OCI-LY3 (cell line): ENCODE results near the gene CES1.
"Not testable (repeated sequence)": the region's sequence is repeated elsewhere in the genome, so short reads cannot be mapped to it uniquely, and the experiment has no call there.

ENCODE experiments used
- H2AFZ ChIP-seq: fragments of 200-600, 300-600 bp; shearing (Covaris generic); 2 replicates; pipeline ENCODE4 v1.6.0; 2014; ENCODE audit warnings: antibody characterized with exemption, low read depth, low read length
- H3K27ac ChIP-seq: fragments of 200-600, 300-600 bp; sonication (generic); 2 replicates; pipeline ENCODE4 v1.5.1; 2014; ENCODE audit warnings: mild to moderate bottlenecking, low read length, moderate library complexity, mixed read lengths
- H3K27me3 ChIP-seq: fragments of 200-600, 300-600 bp; sonication (generic); 2 replicates; pipeline ENCODE4 v1.6.1; 2014; ENCODE audit warnings: low read depth, low read length, mixed read lengths
- H3K36me3 ChIP-seq: fragments of 200-600, 300-600 bp; sonication (generic); replicated peaks from 2 replicates; pipeline ENCODE3; 2014; ENCODE audit warnings: low read depth, low read length, mixed read lengths
- H3K4me1 ChIP-seq: fragments of 300-600, 200-600 bp; sonication (generic); 2 replicates; pipeline ENCODE4 v1.6.1; 2014; ENCODE audit warnings: low read length, mixed read lengths
- H3K4me2 ChIP-seq: fragments of 200-600, 300-600 bp; sonication (generic); 2 replicates; pipeline ENCODE4 v1.6.1; 2014; ENCODE audit warnings: low read length, mixed read lengths
- H3K4me3 ChIP-seq: fragments of 300-600, 200-600 bp; sonication (generic); 2 replicates; pipeline ENCODE4 v1.5.1; 2014; ENCODE audit warnings: antibody characterized with exemption, mild to moderate bottlenecking, low read length, moderate library complexity
- H3K79me2 ChIP-seq: fragments of 300-600, 200-600 bp; shearing (Covaris generic); 2 replicates; pipeline ENCODE4 v1.6.1; 2014; ENCODE audit warnings: mild to moderate bottlenecking, low read length, mixed read lengths
- H3K9ac ChIP-seq: fragments of 300-600, 200-600 bp; shearing (Covaris generic); 2 replicates; pipeline ENCODE4 v1.6.0; 2014; ENCODE audit warnings: mild to moderate bottlenecking, low read length, moderate library complexity
- H3K9me3 ChIP-seq: fragments of 200-600, 300-600 bp; shearing (Covaris generic); 2 replicates; pipeline ENCODE4 v1.6.1; 2014; ENCODE audit warnings: low read length, mixed read lengths; ENCODE audit not compliant: insufficient read depth
- H4K20me1 ChIP-seq: fragments of 200-600, 300-600 bp; sonication (generic); 2 replicates; pipeline ENCODE4 v1.6.1; 2016; ENCODE audit warnings: low read length, mixed read lengths; ENCODE audit not compliant: insufficient read depth
- EZH2phosphoT487 ChIP-seq: fragments of 200-600 bp; shearing (Covaris generic); IDR thresholded peaks from 2 replicates; pipeline ENCODE4 v1.6.1; 2018; ENCODE audit warnings: antibody characterized with exemption, mixed run types, low read depth
- TF ChIP-seq, protein P1 (sequence below): fragments of 200-600, 300-600 bp; sonication (generic); IDR thresholded peaks from 2 replicates; pipeline ENCODE4 v1.5.1; 2014; ENCODE audit warnings: antibody characterized with exemption, low read length, low read depth

CES1 gene

DNA sequence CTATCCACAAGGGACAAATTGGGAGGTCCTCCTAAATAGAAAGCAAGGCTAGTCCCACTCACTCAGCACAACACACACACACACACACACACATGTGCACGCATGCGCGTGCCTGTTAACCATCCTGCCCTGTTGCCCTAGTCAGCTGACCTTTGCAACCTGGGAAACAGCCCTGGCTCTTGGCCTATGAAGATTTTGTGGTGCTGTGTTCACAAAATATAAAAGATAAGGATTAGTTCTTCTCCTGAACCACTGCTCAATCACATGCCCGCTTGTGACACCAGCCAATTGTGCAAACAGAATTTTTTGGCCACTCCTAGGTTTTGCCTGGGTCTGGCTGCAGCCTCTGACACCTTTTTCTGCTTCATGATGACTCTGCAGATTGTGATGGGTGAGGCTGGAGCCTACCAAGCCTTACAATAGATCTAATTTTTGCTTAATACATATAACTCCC, 3.3 kb upstream of the CES1 start:
- TF ChIP-seq EZH2phosphoT487, result no peak
- TF ChIP-seq, protein P1, sequence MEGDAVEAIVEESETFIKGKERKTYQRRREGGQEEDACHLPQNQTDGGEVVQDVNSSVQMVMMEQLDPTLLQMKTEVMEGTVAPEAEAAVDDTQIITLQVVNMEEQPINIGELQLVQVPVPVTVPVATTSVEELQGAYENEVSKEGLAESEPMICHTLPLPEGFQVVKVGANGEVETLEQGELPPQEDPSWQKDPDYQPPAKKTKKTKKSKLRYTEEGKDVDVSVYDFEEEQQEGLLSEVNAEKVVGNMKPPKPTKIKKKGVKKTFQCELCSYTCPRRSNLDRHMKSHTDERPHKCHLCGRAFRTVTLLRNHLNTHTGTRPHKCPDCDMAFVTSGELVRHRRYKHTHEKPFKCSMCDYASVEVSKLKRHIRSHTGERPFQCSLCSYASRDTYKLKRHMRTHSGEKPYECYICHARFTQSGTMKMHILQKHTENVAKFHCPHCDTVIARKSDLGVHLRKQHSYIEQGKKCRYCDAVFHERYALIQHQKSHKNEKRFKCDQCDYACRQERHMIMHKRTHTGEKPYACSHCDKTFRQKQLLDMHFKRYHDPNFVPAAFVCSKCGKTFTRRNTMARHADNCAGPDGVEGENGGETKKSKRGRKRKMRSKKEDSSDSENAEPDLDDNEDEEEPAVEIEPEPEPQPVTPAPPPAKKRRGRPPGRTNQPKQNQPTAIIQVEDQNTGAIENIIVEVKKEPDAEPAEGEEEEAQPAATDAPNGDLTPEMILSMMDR, result no peak
- H3K36me3 ChIP-seq, result no peaks in the 10 kb centered on the region
- H3K79me2 ChIP-seq, result no peaks in the 10 kb centered on the region
- H3K27me3 ChIP-seq, result peaks cover 4% of the 10 kb centered on the region; the same call in 1 of the 2 replicates
- no peak overlapping the region for H2AFZ ChIP-seq
- no peaks in the 10 kb centered on the region for H3K9me3 ChIP-seq
- H3K27ac ChIP-seq, result no peak overlapping the region
- H3K9ac ChIP-seq, result no peak overlapping the region
- H3K4me3 ChIP-seq, result no peak overlapping the region
- H3K4me2 ChIP-seq, result no peak overlapping the region
- H3K4me1 ChIP-seq, result peaks cover 12% of the 10 kb centered on the region
- H4K20me1 ChIP-seq, result no peaks in the 10 kb centered on the region

DNA sequence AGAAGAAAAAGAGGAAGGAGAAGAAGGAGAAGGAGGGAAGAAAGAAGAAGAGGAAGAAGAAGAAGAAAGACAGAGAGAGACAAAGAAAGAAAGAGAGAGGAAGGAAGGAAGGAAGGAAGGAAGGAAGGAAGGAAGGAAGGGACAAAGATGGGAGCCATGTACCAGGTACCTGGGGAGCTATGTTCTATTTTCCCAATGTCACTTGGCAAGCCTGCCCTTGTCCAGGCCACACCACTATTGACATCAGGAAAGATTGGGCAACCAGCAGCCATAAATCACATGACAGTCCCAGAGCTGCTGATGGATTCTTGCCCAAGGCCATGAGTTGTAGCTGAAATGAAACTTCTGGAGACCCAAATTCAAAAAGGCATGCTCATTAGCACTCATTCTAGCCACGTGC, 2.7 kb upstream of the CES1 start:
- Histone ChIP-seq H3K9ac (no peak overlapping the region), H2AFZ (no peak overlapping the region), H4K20me1 (no peaks in the 10 kb centered on the region), H3K4me1 (peaks cover 12% of the 10 kb centered on the region), H3K9me3 (no peaks in the 10 kb centered on the region), H3K27me3 (peaks cover 4% of the 10 kb centered on the region; the same call in 1 of the 2 replicates), H3K36me3 (no peaks in the 10 kb centered on the region), H3K4me3 (no peak overlapping the region), H3K4me2 (no peak overlapping the region), H3K79me2 (no peaks in the 10 kb centered on the region), H3K27ac (no peak overlapping the region)
- no peak for TF ChIP-seq EZH2phosphoT487
- TF ChIP-seq, protein P1, result no peak

DNA sequence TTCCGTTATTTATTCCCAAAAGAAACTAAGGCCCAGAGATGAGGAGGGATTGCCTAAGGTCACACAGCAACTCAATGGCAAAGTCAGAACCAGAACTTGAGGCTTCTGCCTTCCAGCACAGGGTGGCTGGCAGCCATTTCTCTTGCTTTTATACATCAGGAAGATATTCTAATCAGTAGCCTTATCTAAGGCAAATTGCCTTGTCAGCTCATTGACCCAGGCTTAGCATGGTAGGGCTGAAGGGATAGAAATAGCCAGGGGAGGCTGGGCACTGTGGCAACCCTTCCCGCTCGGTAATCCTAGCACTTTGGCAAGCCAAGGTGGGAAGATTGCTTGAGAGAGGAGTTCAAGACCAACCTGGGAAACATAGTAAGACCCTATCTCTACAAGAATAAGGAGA, 2.3 kb upstream of the CES1 start:
- not testable (repeated sequence) for H3K9ac ChIP-seq
- H3K4me1 ChIP-seq, result peaks cover 12% of the 10 kb centered on the region

DNA sequence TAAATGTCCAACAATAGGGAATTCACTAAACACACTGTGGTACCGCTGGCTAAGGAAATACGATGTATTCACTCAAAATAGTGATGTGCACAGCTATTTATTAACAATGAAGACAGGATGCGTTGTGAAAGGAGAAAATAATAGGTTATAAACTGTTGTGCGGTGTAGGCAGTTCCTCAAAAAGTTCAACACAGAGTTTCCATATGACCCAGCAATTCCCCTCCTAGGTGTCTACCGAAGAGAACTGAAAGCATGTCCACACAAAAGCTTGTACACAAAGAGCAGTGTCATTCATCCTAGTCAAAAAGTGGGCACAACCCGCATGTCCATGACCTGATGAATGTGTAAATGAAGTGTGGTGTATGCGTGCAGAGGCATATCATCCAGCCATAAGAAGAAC, 1.2 kb upstream of the CES1 start:
- Histone ChIP-seq H3K36me3 (no peaks in the 10 kb centered on the region), H3K9me3 (no peaks in the 10 kb centered on the region), H3K27me3 (no peaks in the 10 kb centered on the region; the same call in 1 of the 2 replicates), H4K20me1 (no peaks in the 10 kb centered on the region), H3K79me2 (no peaks in the 10 kb centered on the region), H3K4me1 (peaks cover 12% of the 10 kb centered on the region), H2AFZ (no peak overlapping the region), H3K9ac (no peak overlapping the region), H3K4me2 (peak overlapping the region; percentile 23), H3K4me3 (no peak overlapping the region), H3K27ac (no peak overlapping the region)
- TF ChIP-seq, protein P1, result no peak
- no peak for TF ChIP-seq EZH2phosphoT487

More for the DNA sequence above, 2.3 kb upstream of the CES1 start:
- not testable (repeated sequence) for H3K79me2 ChIP-seq, H2AFZ ChIP-seq, H3K9me3 ChIP-seq, H3K4me3 ChIP-seq, H3K27ac ChIP-seq, H4K20me1 ChIP-seq, H3K27me3 ChIP-seq, H3K36me3 ChIP-seq, H3K4me2 ChIP-seq

DNA sequence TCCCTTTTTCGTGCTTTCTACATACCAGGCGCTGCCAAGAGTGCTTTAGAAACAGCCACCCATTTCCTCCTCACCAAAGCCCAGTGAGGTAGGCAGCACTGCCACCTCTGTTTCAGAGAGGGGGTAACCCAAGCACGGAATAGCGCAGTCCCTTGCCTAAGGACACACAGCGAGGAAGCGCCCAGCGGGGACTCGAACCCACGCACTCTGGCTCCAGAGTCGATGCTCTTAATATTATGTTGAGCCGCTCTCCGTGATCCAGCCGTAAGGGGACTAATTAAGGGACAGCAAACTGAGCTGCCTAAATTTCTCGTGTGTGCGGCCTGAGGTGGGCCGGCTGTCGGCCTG, 497 bp downstream of the CES1 start:
- Histone ChIP-seq H3K27ac (no peak overlapping the region), H3K9me3 (no peaks in the 10 kb centered on the region), H3K79me2 (no peaks in the 10 kb centered on the region), H3K4me1 (peaks cover 12% of the 10 kb centered on the region), H4K20me1 (no peaks in the 10 kb centered on the region), H2AFZ (no peak overlapping the region), H3K4me2 (no peak overlapping the region), H3K4me3 (no peak overlapping the region), H3K36me3 (no peaks in the 10 kb centered on the region), H3K27me3 (no peaks in the 10 kb centered on the region; the same call in 1 of the 2 replicates), H3K9ac (no peak overlapping the region)
- TF ChIP-seq EZH2phosphoT487, result no peak
- TF ChIP-seq, protein P1, result no peak
